Peyer's patch (tissue), 4 donors: ENCODE measurements around the gene B3GALNT2. TPM values are rescaled to one million over a fixed set of nuclear protein-coding genes. Genes with fewer than 3 reads are reported as not detected.

Source experiments
- DNase-seq, 3 donors: peaks; one replicate each; pipeline ENCODE4 v3.0.0-alpha.2; 2017 to 2019
- H3K27ac ChIP-seq, 4 donors: fragments of 200-600 bp; sonication (generic); one replicate each; pipeline ENCODE4 v1.5.1; 2016 to 2019
- H3K27me3 ChIP-seq, 2 donors: fragments of 200-600 bp; sonication (generic); one replicate each; pipeline ENCODE4 v1.5.1; 2019
- H3K36me3 ChIP-seq, 3 donors: fragments of 200-600 bp; sonication (generic); one replicate each; pipeline ENCODE4 v1.5.1; 2016 to 2019
- H3K4me1 ChIP-seq, 4 donors: fragments of 200-600 bp; sonication (generic); one replicate each; pipeline ENCODE4 v1.5.1; 2016 to 2019
- H3K4me3 ChIP-seq, 4 donors: fragments of 200-600 bp; sonication (generic); 1 replicate in 3 of 4; 2 replicates in 1 of 4; pipeline ENCODE4 v1.5.1; 2016 to 2019; ENCODE audit warnings: mild to moderate bottlenecking in 1 of 4
- H3K9me3 ChIP-seq, 4 donors: fragments of 200-600 bp; sonication (generic); one replicate each; pipeline ENCODE4 v1.5.1; 2016 to 2019; ENCODE audit warnings: mild to moderate bottlenecking in 1 of 4
- POLR2A ChIP-seq, 2 donors: fragments of 450-650 bp; IDR thresholded peaks; one replicate each; pipeline ENCODE4 v1.5.1; 2017; ENCODE audit warnings: antibody characterized with exemption in 2 of 2, mild to moderate bottlenecking in 2 of 2, moderate library complexity in 2 of 2
- total RNA-seq, 4 donors: library from RNA; depleted of rRNA; stranded (reverse); fragments of >200 nt; gene quantifications; one replicate each; pipeline ENCODE4 v1.1.0, GENCODE V29; 2016
- TF ChIP-seq, protein P1 (sequence below), 6 experiments: fragments of 450-650 bp in 4 of 6; fragments of 200-600 bp in 2 of 6; sonication (generic) in 1 of 6; IDR thresholded peaks; one replicate each; pipeline ENCODE4 v1.5.1; 2017 to 2019; ENCODE audit warnings: antibody characterized with exemption in 6 of 6, mild to moderate bottlenecking in 3 of 6, moderate library complexity in 1 of 6

Gene B3GALNT2
- total RNA-seq, 4 donors from 2014 or later, result 13.2 to 53.1 (median 32.7) TPM

DNA sequence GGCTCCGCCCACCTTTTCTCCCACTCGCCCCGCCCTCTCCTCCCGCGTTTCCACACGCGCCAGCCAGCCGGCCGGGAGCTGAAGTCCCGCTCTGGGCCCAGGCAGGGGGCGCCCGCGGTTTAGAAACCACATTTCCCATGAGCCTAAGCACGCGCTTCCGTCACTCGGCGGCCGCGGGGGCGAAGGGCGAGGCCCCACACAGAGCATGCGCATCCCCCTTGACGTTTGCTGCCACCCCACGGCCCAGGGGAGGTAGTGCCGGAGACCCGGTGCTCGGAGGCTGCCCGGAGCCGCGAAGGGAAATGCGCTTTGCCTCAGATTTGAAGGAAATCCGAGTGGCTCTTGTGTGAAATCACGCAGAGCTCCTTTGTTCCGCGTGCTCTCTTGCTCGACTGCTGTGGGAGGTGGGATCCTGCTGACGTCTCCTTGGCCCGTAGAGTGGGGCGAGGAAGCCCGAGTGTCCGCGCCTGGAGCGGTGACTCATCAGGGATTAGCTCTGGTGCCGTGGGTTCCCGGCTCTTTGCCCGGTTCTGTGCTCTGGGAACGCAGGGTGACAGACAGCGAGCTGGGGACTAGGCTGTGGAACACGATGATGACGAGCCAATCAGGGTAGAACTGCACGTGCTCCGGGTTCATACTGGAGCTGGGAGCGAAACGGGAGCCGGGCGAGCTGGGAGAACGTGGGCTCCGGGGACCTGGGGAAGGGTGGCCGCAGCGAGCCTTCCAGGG lies 406 bp upstream of the B3GALNT2 start:
- Histone ChIP-seq H3K9me3 (no peaks in the 10 kb centered on the region), H3K27ac (peak overlapping the region; percentile 93 to 97 (median 95)), H3K4me3 (peak overlapping the region; percentile 67 to 96 (median 84)), H3K36me3 (no peaks in the 10 kb centered on the region), H3K4me1 (peaks cover 0 to 14% (median 0%) of the 10 kb centered on the region in 4 donors), H3K27me3 (no peaks in the 10 kb centered on the region)
- DNase-seq, result peak; percentile 99 to 100 (median 100)
- TF ChIP-seq POLR2A (IDR thresholded peaks at IDR 0.05), result peak; percentile 46 to 76
- TF ChIP-seq, protein P1, sequence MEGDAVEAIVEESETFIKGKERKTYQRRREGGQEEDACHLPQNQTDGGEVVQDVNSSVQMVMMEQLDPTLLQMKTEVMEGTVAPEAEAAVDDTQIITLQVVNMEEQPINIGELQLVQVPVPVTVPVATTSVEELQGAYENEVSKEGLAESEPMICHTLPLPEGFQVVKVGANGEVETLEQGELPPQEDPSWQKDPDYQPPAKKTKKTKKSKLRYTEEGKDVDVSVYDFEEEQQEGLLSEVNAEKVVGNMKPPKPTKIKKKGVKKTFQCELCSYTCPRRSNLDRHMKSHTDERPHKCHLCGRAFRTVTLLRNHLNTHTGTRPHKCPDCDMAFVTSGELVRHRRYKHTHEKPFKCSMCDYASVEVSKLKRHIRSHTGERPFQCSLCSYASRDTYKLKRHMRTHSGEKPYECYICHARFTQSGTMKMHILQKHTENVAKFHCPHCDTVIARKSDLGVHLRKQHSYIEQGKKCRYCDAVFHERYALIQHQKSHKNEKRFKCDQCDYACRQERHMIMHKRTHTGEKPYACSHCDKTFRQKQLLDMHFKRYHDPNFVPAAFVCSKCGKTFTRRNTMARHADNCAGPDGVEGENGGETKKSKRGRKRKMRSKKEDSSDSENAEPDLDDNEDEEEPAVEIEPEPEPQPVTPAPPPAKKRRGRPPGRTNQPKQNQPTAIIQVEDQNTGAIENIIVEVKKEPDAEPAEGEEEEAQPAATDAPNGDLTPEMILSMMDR (IDR thresholded peaks at IDR 0.05), result peak; percentile 69 to 97 (median 93)

- H3K27ac ChIP-seq, result peak overlapping the region; percentile 93 to 97 (median 95)
- H3K4me1 ChIP-seq, result peaks cover 0 to 14% (median 0%) of the 10 kb centered on the region in 4 donors
- no peaks in the 10 kb centered on the region for H3K36me3 ChIP-seq
- TF ChIP-seq, protein P1 (IDR thresholded peaks at IDR 0.05), result no peak
- no peak for TF ChIP-seq POLR2A (IDR thresholded peaks at IDR 0.05)
- H3K27me3 ChIP-seq, result no peaks in the 10 kb centered on the region
- peak; percentile 57 to 81 (median 70) for DNase-seq
- H3K4me3 ChIP-seq, result peak overlapping the region; percentile 67 to 96 (median 84)
- H3K9me3 ChIP-seq, result no peaks in the 10 kb centered on the region
Measured at GRCh38 chr1:235503403-235504121, 690 bp downstream of the B3GALNT2 start.

DNA sequence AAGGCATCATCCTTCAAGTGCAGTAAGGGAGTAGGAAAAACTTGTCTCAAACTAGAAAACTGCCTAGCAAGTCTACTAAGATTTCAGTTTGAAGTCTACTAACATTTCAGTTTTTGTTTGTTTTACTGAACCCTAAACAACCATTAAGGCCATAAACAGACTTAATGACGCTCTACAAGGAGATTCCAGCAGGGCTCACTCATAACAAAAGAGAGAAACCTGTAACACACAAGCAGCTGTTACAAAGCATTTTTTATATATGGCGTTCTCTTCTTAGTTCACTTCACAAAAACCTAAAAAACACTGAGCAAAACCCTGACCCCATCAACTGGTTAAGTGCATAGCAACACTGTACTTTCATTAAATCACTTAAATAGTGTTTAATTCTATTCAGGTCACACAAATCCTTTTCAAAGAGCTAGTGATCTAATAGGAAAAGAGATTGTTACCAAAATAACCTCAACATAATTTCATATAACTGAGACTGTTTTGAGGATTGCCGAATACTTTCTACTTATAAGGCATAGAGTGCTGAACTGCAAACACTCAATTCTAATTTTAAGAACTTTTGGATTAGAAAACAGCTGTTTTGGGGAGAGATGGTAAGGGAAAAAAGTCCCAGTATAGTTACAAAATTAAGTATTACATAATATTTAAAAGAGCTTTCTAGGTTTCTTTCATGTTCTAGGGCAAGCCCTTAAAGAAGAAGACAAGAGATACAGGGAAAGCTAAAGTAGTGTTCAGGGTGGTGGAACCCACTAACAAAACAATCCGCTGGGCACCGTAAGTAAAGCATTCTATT lies 1.4 kb downstream of the B3GALNT2 start:
- DNase-seq, result no peak
- Histone ChIP-seq H3K36me3 (no peaks in the 10 kb centered on the region), H3K4me3 (peak overlapping the region; percentile 67 to 96 (median 84)), H3K4me1 (peaks cover 0 to 14% (median 0%) of the 10 kb centered on the region in 4 donors), H3K9me3 (no peaks in the 10 kb centered on the region), H3K27ac (peak overlapping the region; percentile 93 to 97 (median 95)), H3K27me3 (no peaks in the 10 kb centered on the region)
- TF ChIP-seq, protein P1 (IDR thresholded peaks at IDR 0.05), result no peak
- no peak for TF ChIP-seq POLR2A (IDR thresholded peaks at IDR 0.05)

GRCh38 chr1:235500971-235501540 lies 3.2 kb downstream of the B3GALNT2 start:
- Histone ChIP-seq H3K4me3 (no peak overlapping the region), H3K4me1 (peaks cover 0 to 13% (median 0%) of the 10 kb centered on the region in 4 donors), H3K27ac (no peak overlapping the region), H3K9me3 (no peaks in the 10 kb centered on the region), H3K27me3 (no peaks in the 10 kb centered on the region), H3K36me3 (no peaks in the 10 kb centered on the region)
- DNase-seq, result no peak
- TF ChIP-seq, protein P1 (IDR thresholded peaks at IDR 0.05), result no peak
- TF ChIP-seq POLR2A (IDR thresholded peaks at IDR 0.05), result no peak

GRCh38 chr1:235495551-235495950 lies 8.7 kb downstream of the B3GALNT2 start:
- peaks cover 0 to 20% (median 4%) of the 10 kb centered on the region in 3 donors for H3K36me3 ChIP-seq
- no peak for DNase-seq
- no peak overlapping the region for H3K27ac ChIP-seq
- H3K4me3 ChIP-seq, result no peak overlapping the region
- TF ChIP-seq, protein P1 (IDR thresholded peaks at IDR 0.05), result no peak
- TF ChIP-seq POLR2A (IDR thresholded peaks at IDR 0.05), result no peak
- H3K9me3 ChIP-seq, result no peaks in the 10 kb centered on the region
- no peaks in the 10 kb centered on the region for H3K27me3 ChIP-seq
- H3K4me1 ChIP-seq, result no peaks in the 10 kb centered on the region
